H1 (cell line): ENCODE results near the gene EME2. TPM values are rescaled to one million over a fixed set of nuclear protein-coding genes. Genes with fewer than 3 reads are reported as not detected.

Experiments used
- CTCF ChIA-PET: fragments of 300-600 bp; sonication (Branson Sonifier 250); formaldehyde crosslinking; loops from one replicate; lab custom pipeline; 2021; ENCODE audit not compliant: partially characterized antibody; lab: Charles Lee
- POLR2A ChIA-PET: fragments of 300-600 bp; sonication (Branson Sonifier 250); formaldehyde crosslinking; loops from one replicate; lab custom pipeline; 2021; ENCODE audit warnings: inconsistent platforms; ENCODE audit not compliant: partially characterized antibody; lab: Charles Lee
- DNase-seq, 2 experiments: peaks; one replicate each; pipeline versions ENCODE4 v3.0.0 to v3.0.0-alpha.2; 2010 to 2022; ENCODE audit warnings: low spot score in 2 of 2, low read depth in 1 of 2, mixed read lengths in 1 of 2
- FAIRE-seq: peaks from 2 replicates; lab custom pipeline; 2011; peaks lifted over from hg19 to GRCh38; lab: Jason Lieb, UNC
- H2AFZ ChIP-seq: 2 replicates; pipeline ENCODE4 v1.8.1; 2012; ENCODE audit warnings: low read length, inconsistent platforms
- H2AK5ac ChIP-seq: 2 replicates; pipeline ENCODE4 v1.6.1; 2013; ENCODE audit warnings: low read depth, low read length
- H2BK120ac ChIP-seq: replicated peaks from 2 replicates; pipeline ENCODE3; 2013; ENCODE audit warnings: low read depth, low read length, inconsistent platforms
- H2BK12ac ChIP-seq: 2 replicates; pipeline ENCODE4 v1.6.1; 2013; ENCODE audit warnings: low read depth, low read length
- H2BK15ac ChIP-seq: 2 replicates; pipeline ENCODE4 v1.6.1; 2013; ENCODE audit warnings: low read length
- H2BK20ac ChIP-seq: 2 replicates; pipeline ENCODE4 v1.6.1; 2013; ENCODE audit warnings: low read length
- H2BK5ac ChIP-seq: 2 replicates; pipeline ENCODE4 v1.6.1; 2013; ENCODE audit warnings: low read depth, low read length
- H3K14ac ChIP-seq: 2 replicates; pipeline ENCODE4 v1.6.1; 2013; ENCODE audit warnings: inconsistent platforms; ENCODE audit not compliant: insufficient read length
- H3K18ac ChIP-seq: 2 replicates; pipeline ENCODE4 v1.6.1; 2013; ENCODE audit warnings: low read length; ENCODE audit errors: extremely low read depth
- H3K23ac ChIP-seq: 2 replicates; pipeline ENCODE4 v1.6.1; 2013; ENCODE audit warnings: inconsistent platforms; ENCODE audit not compliant: insufficient read length
- H3K23me2 ChIP-seq: 2 replicates; pipeline ENCODE4 v1.6.1; 2013; ENCODE audit warnings: low read depth, low read length
- H3K27ac ChIP-seq: 2 replicates; pipeline ENCODE4 v1.6.1; 2011; ENCODE audit warnings: low read depth, low read length, inconsistent platforms
- H3K27me3 ChIP-seq, 4 experiments: replicated peaks in 1 of 4; 1 replicate in 1 of 4; 2 replicates in 3 of 4; pipeline versions ENCODE4 v1.6.1 to v1.8.1; 2011 to 2013; ENCODE audit warnings: low read length in 3 of 4, mild to moderate bottlenecking in 3 of 4, inconsistent platforms in 2 of 4, mixed read lengths in 2 of 4, moderate library complexity in 1 of 4; ENCODE audit not compliant: control insufficient read depth in 3 of 4, insufficient read depth in 3 of 4; ENCODE audit errors: extremely low read depth in 1 of 4
- H3K36me3 ChIP-seq, 4 experiments: 2 replicates each; pipeline versions ENCODE4 v1.6.1 to v1.8.1; 2011 to 2013; ENCODE audit warnings: mild to moderate bottlenecking in 4 of 4, low read length in 3 of 4, moderate library complexity in 2 of 4, control low read depth in 1 of 4, inconsistent platforms in 1 of 4; ENCODE audit not compliant: insufficient read depth in 4 of 4, control insufficient read depth in 2 of 4
- H3K4ac ChIP-seq: replicated peaks from 2 replicates; pipeline ENCODE3; 2013; ENCODE audit warnings: low read length, low read depth, mixed read lengths, inconsistent platforms; ENCODE audit not compliant: insufficient read length
- H3K4me1 ChIP-seq, 4 experiments: replicated peaks in 1 of 4; 1 replicate in 1 of 4; 2 replicates in 3 of 4; pipeline versions ENCODE4 v1.6.1 to v1.8.1; 2011 to 2013; ENCODE audit warnings: low read length in 3 of 4, inconsistent platforms in 2 of 4, mixed read lengths in 1 of 4; ENCODE audit not compliant: insufficient read depth in 4 of 4, control insufficient read depth in 3 of 4
- H3K4me2 ChIP-seq, 2 experiments: 2 replicates each; pipeline versions ENCODE4 v1.6.1 to v1.8.1; 2011 to 2013; ENCODE audit warnings: low read depth in 2 of 2, low read length in 2 of 2, control low read depth in 1 of 2, inconsistent platforms in 1 of 2, mild to moderate bottlenecking in 1 of 2; ENCODE audit not compliant: insufficient read depth in 1 of 2
- H3K4me3 ChIP-seq, 4 experiments: fragments of 200-600, 300-600 bp in 1 of 4; sonication (generic), shearing (Covaris generic), sonication (Bioruptor Twin) in 1 of 4; 2 replicates each; pipeline versions ENCODE4 v1.5.1 to v1.8.1; 2011 to 2016; ENCODE audit warnings: low read length in 4 of 4, low read depth in 3 of 4, control low read depth in 2 of 4, inconsistent platforms in 2 of 4, mild to moderate bottlenecking in 2 of 4, mixed read lengths in 1 of 4, moderate library complexity in 1 of 4; ENCODE audit not compliant: insufficient read depth in 2 of 4; ENCODE audit errors: extremely low read depth in 1 of 4
- H3K56ac ChIP-seq: replicated peaks from 2 replicates; pipeline ENCODE3; 2013; ENCODE audit warnings: low read depth, mild to moderate bottlenecking, mixed read lengths, low read length, inconsistent platforms; ENCODE audit not compliant: insufficient read length
- H3K79me1 ChIP-seq: 2 replicates; pipeline ENCODE4 v1.6.1; 2013; ENCODE audit warnings: low read depth, low read length, control low read depth
- H3K79me2 ChIP-seq, 2 experiments: 2 replicates each; pipeline versions ENCODE4 v1.6.1 to v1.8.1; 2012 to 2013; ENCODE audit warnings: low read length in 2 of 2, mild to moderate bottlenecking in 2 of 2, inconsistent platforms in 1 of 2; ENCODE audit not compliant: insufficient read depth in 2 of 2, control insufficient read depth in 1 of 2
- H3K9ac ChIP-seq, 4 experiments: replicated peaks in 1 of 4; 1 replicate in 1 of 4; 2 replicates in 3 of 4; pipeline versions ENCODE4 v1.6.1 to v1.8.1; 2011 to 2013; ENCODE audit warnings: low read depth in 3 of 4, low read length in 3 of 4, control low read depth in 2 of 4, mild to moderate bottlenecking in 2 of 4, moderate library complexity in 2 of 4, inconsistent platforms in 1 of 4; ENCODE audit errors: extremely low read depth in 1 of 4
- H3K9me3 ChIP-seq, 2 experiments: 2 replicates each; pipeline versions ENCODE4 v1.6.1 to v1.8.1; 2012 to 2013; ENCODE audit warnings: mild to moderate bottlenecking in 2 of 2, moderate library complexity in 2 of 2, control low read depth in 1 of 2, inconsistent platforms in 1 of 2, low read depth in 1 of 2, low read length in 1 of 2, mixed read lengths in 1 of 2; ENCODE audit not compliant: insufficient read depth in 2 of 2
- H4K20me1 ChIP-seq, 2 experiments: replicated peaks in 1 of 2; 2 replicates each; pipeline versions ENCODE3 to v1.8.1; 2011 to 2013; ENCODE audit warnings: inconsistent platforms in 2 of 2, low read length in 2 of 2, mild to moderate bottlenecking in 1 of 2; ENCODE audit not compliant: insufficient read depth in 2 of 2, control insufficient read depth in 1 of 2
- H4K5ac ChIP-seq: 2 replicates; pipeline ENCODE4 v1.6.1; 2013; ENCODE audit warnings: low read length, low read depth, mixed read lengths, inconsistent platforms; ENCODE audit not compliant: insufficient read length
- H4K8ac ChIP-seq: 2 replicates; pipeline ENCODE4 v1.8.0; 2013; ENCODE audit warnings: mild to moderate bottlenecking, moderate library complexity, low read length, inconsistent platforms; ENCODE audit not compliant: insufficient read depth; ENCODE audit errors: extremely low read depth
- H4K91ac ChIP-seq: replicated peaks from 2 replicates; pipeline ENCODE3; 2013; ENCODE audit warnings: low read length, mixed read lengths, inconsistent platforms; ENCODE audit not compliant: insufficient read length
- CEBPB ChIP-seq: IDR thresholded peaks from 2 replicates; pipeline ENCODE4 v1.6.1; 2012; ENCODE audit warnings: low read depth, low read length
- POLR2AphosphoS5 ChIP-seq: IDR thresholded peaks from 2 replicates; pipeline ENCODE4 v1.6.1; 2011; ENCODE audit warnings: low read depth, low read length
- WGBS, 2 experiments: shearing (Covaris generic) in 1 of 2; methylation state at CpG; one replicate each; pipeline versions ENCODE4 v1.1.6 to v1.1.7; 2013 to 2015; ENCODE audit warnings: low lambda C conversion rate in 2 of 2, mixed read lengths in 2 of 2, inconsistent platforms in 1 of 2, low coverage in 1 of 2, missing lambda C conversion rate in 1 of 2; ENCODE audit not compliant: insufficient replicate concordance in 2 of 2, insufficient coverage in 1 of 2, insufficient read length in 1 of 2; ENCODE audit errors: extremely low coverage in 1 of 2, missing lambda C conversion rate in 1 of 2; 5-methylcytosine and 5-hydroxymethylcytosine counted together
- polyA plus RNA-seq, 7 experiments: library from polyadenylated mRNA; depleted of rRNA in 3 of 7; stranded (reverse) in 5 of 7; unstranded in 2 of 7; fragments of >200 nt in 5 of 7; fragments of 200-250 nt in 2 of 7; gene quantifications; 1 replicate in 5 of 7; 2 replicates in 1 of 7; 4 replicates in 1 of 7; pipeline versions ENCODE4 v1.2.1 to v1.2.3, GENCODE V29; 2011 to 2013; ENCODE audit warnings: missing spikeins in 2 of 7, mixed read lengths in 2 of 7
- total RNA-seq: library from RNA; stranded (reverse); fragmentation: NEBNext Ultra II Directional; extraction: Animal tissue kit (Norgen Biotek cat#: 25700); gene quantifications from 2 replicates; pipeline ENCODE4 v1.2.1, GENCODE V29; 2021

The EME2 gene
- total and polyA plus RNA-seq, 2 of the 8 experiments (the other 6 are each of a cell fraction or from before 2014, with no cell fraction given) = 13.1 to 19.7 TPM

DNA sequence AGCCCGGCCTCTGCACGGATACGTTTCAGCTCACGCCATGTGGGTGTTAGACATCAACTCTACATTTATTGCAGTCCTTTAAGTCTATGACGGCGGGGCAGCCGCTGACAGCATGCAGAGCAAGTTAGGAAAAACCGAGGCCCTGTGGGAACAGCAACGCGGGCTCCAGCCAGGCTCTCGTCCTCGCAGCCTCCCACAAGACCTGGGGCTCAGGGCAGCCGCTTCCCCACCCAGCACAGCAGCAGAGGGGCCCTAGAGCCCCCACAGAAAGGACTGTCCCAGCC, 4.0 kb downstream of the EME2 start:
- no peak overlapping the region for H2BK12ac ChIP-seq
- no peak overlapping the region for H3K23ac ChIP-seq
- peak overlapping the region; percentile 20; the same call in 1 of the 2 replicates for H4K8ac ChIP-seq
- no peak for DNase-seq
- no peak overlapping the region for H3K18ac ChIP-seq
- peaks cover 0 to 33% of the 10 kb centered on the region in 2 experiments for H4K20me1 ChIP-seq
- no peak overlapping the region for H3K4me2 ChIP-seq
- H2BK120ac ChIP-seq = no peak overlapping the region
- peaks cover 9% of the 10 kb centered on the region for H3K23me2 ChIP-seq
- no peak overlapping the region for H4K91ac ChIP-seq
- H2BK5ac ChIP-seq = no peak overlapping the region
- peaks cover 0 to 15% of the 10 kb centered on the region in 2 experiments; a peak in 1 of 4 replicates for H3K79me2 ChIP-seq
- H3K79me1 ChIP-seq = peaks cover 9% of the 10 kb centered on the region
- H3K4me3 ChIP-seq = no peak overlapping the region
- H3K9me3 ChIP-seq = no peaks in the 10 kb centered on the region
- peaks cover 0 to 23% (median 9%) of the 10 kb centered on the region in 4 experiments; a peak in 5 of 8 replicates for H3K36me3 ChIP-seq
- WGBS, 2 experiments = 89% methylated on average over 13 of the region's 13 CpGs; no CpG with 5 or more reads in 1 of the 2 experiments
- no peak overlapping the region for H3K27ac ChIP-seq
- FAIRE-seq = no peak
- H3K56ac ChIP-seq = no peak overlapping the region
- CTCF ChIA-PET = no interaction called here
- peaks cover 0 to 12% (median 8%) of the 10 kb centered on the region in 4 experiments; a peak in 6 of 7 replicates for H3K4me1 ChIP-seq
- H4K5ac ChIP-seq = no peak overlapping the region
- H2BK15ac ChIP-seq = no peak overlapping the region
- H2AK5ac ChIP-seq = no peak overlapping the region
- no peak overlapping the region for H2BK20ac ChIP-seq
- no peak overlapping the region for H3K14ac ChIP-seq
- no peak overlapping the region for H3K9ac ChIP-seq
- no peak overlapping the region for H3K4ac ChIP-seq
- no peaks in the 10 kb centered on the region for H3K27me3 ChIP-seq
- POLR2A ChIA-PET = interaction anchor here (0.7 to 12.0 kb wide), 5 partner anchors 8 to 379 kb away, joined by 3 to 246 read pairs (median 3); partner anchors contain the start of genes EME2, MRPS34, NME3 and TRAF7
- no peak overlapping the region for H2AFZ ChIP-seq
- 0 out of 2 replicates have a peak, but pooled peaks have one; percentile 7 for TF ChIP-seq POLR2AphosphoS5
- TF ChIP-seq CEBPB = no peak
